Osteoblast (primary cell): ENCODE results near the gene ACSL6. TPM values are rescaled to one million over a fixed set of nuclear protein-coding genes. Genes with fewer than 3 reads are reported as not detected.

Experiments
- DNase-seq: peaks from one replicate; pipeline ENCODE4 v3.0.0; 2011; ENCODE audit warnings: low spot score, mixed read lengths; ENCODE audit not compliant: insufficient read length; ENCODE audit errors: missing footprints
- H2AFZ ChIP-seq: 2 replicates; pipeline ENCODE4 v1.6.0; 2011; ENCODE audit warnings: mild to moderate bottlenecking, low read length
- H3K27ac ChIP-seq: 2 replicates; pipeline ENCODE4 v1.5.1; 2011; ENCODE audit warnings: mild to moderate bottlenecking, low read depth, low read length, moderate library complexity
- H3K27me3 ChIP-seq: 2 replicates; pipeline ENCODE4 v1.6.0; 2012; ENCODE audit warnings: mild to moderate bottlenecking, control low read depth, inconsistent platforms, low read length, moderate library complexity; ENCODE audit not compliant: insufficient read depth
- H3K36me3 ChIP-seq: 2 replicates; pipeline ENCODE4 v1.5.1; 2011; ENCODE audit warnings: mild to moderate bottlenecking, low read length, control low read depth, moderate library complexity; ENCODE audit not compliant: insufficient read depth
- H3K4me1 ChIP-seq: 2 replicates; pipeline ENCODE4 v1.5.1; 2011; ENCODE audit warnings: mild to moderate bottlenecking, low read length, control low read depth, moderate library complexity; ENCODE audit not compliant: insufficient read depth
- H3K4me2 ChIP-seq: 2 replicates; pipeline ENCODE4 v1.6.0; 2011; ENCODE audit warnings: mild to moderate bottlenecking, low read length; ENCODE audit not compliant: insufficient read depth
- H3K4me3 ChIP-seq: fragments of 200-600 bp; sonication (generic); 3 replicates; pipeline ENCODE4 v1.5.1; 2012; ENCODE audit warnings: mild to moderate bottlenecking, low read length, inconsistent platforms; ENCODE audit not compliant: insufficient read depth
- H3K79me2 ChIP-seq: 2 replicates; pipeline ENCODE4 v1.6.0; 2012; ENCODE audit warnings: mild to moderate bottlenecking, low read length, control low read depth, inconsistent platforms; ENCODE audit not compliant: insufficient read depth
- H3K9me3 ChIP-seq: 2 replicates; pipeline ENCODE4 v1.5.1; 2011; ENCODE audit warnings: low read depth, low read length, control low read depth
- H4K20me1 ChIP-seq: 2 replicates; pipeline ENCODE4 v1.6.0; 2012; ENCODE audit warnings: mild to moderate bottlenecking, low read length, control low read depth; ENCODE audit not compliant: insufficient read depth
- CTCF ChIP-seq: IDR thresholded peaks from 2 replicates; pipeline ENCODE4 v1.5.1; 2011; ENCODE audit warnings: mild to moderate bottlenecking, low read depth, low read length, moderate library complexity; ENCODE audit errors: extremely low read depth
- total RNA-seq: library from RNA; depleted of rRNA; stranded (reverse); fragments of >200 nt; gene quantifications from 2 replicates; pipeline ENCODE4 v1.2.3, GENCODE V29; 2012

Gene ACSL6
- not detected in 2 replicates for total RNA-seq

GRCh38 chr5:132011622-132012343, at the start of gene ACSL6:
Gene ACSL6 (minus strand): TSS chr5:132011658. CDS start chr5:132011553, 105 bp downstream.
- no peaks in the 10 kb centered on the region for H3K9me3 ChIP-seq
- H4K20me1 ChIP-seq: peaks cover 7% of the 10 kb centered on the region
- H3K27me3 ChIP-seq: peaks cover 39% of the 10 kb centered on the region
- no peaks in the 10 kb centered on the region for H3K79me2 ChIP-seq
- H3K36me3 ChIP-seq: no peaks in the 10 kb centered on the region
- H3K27ac ChIP-seq: no peak within 1 kb of the TSS
- TF ChIP-seq CTCF: no peak
- no peak within 1 kb of the TSS for H2AFZ ChIP-seq
- peak within 1 kb of the TSS; percentile 64 for H3K4me2 ChIP-seq
- peak; percentile 79 for DNase-seq
- peak within 1 kb of the TSS; percentile 64 for H3K4me3 ChIP-seq
- no peaks in the 10 kb centered on the region for H3K4me1 ChIP-seq

- no peak within 1 kb of the TSS for H3K4me2 ChIP-seq
- no peaks in the 10 kb centered on the region for H3K36me3 ChIP-seq
- no peak for TF ChIP-seq CTCF
- peaks cover 9% of the 10 kb centered on the region for H3K27me3 ChIP-seq
- no peak within 1 kb of the TSS for H3K27ac ChIP-seq
- H3K79me2 ChIP-seq: no peaks in the 10 kb centered on the region
- no peak within 1 kb of the TSS for H3K4me3 ChIP-seq
- no peaks in the 10 kb centered on the region for H3K4me1 ChIP-seq
- no peak for DNase-seq
- peaks cover 3% of the 10 kb centered on the region for H4K20me1 ChIP-seq
- H2AFZ ChIP-seq: no peak within 1 kb of the TSS
- no peaks in the 10 kb centered on the region for H3K9me3 ChIP-seq
These were observed 49.2 kb upstream of the ACSL6 start, which contains the start of gene IL3 for GRCh38 chr5:132060501-132061161. Gene IL3 (plus strand): TSS chr5:132060655. CDS start chr5:132060707, 52 bp downstream.

GRCh38 chr5:132059696-132060500, 48.4 kb upstream of the ACSL6 start:
- Histone ChIP-seq H3K9me3 (no peaks in the 10 kb centered on the region), H3K79me2 (no peaks in the 10 kb centered on the region), H2AFZ (no peak overlapping the region), H3K27ac (no peak overlapping the region), H3K4me3 (no peak overlapping the region), H4K20me1 (peaks cover under 1% of the 10 kb centered on the region), H3K4me2 (no peak overlapping the region), H3K27me3 (peaks cover 9% of the 10 kb centered on the region), H3K36me3 (no peaks in the 10 kb centered on the region), H3K4me1 (no peaks in the 10 kb centered on the region)
- TF ChIP-seq CTCF: no peak
- DNase-seq: peak; percentile 83
